Astrocyte of the spinal cord (primary cell): Measurements from ENCODE around the gene CATSPERB.

Source experiments
- DNase-seq: peaks from one replicate; pipeline ENCODE4 v3.0.0; 2011; ENCODE audit warnings: low read depth, low spot score
- H3K4me3 ChIP-seq: 2 replicates; pipeline ENCODE4 v1.5.1; 2011; ENCODE audit warnings: low read depth, mild to moderate bottlenecking, low read length, moderate library complexity
- in situ Hi-C: cut with HindIII; loops from 2 replicates; pipeline ENCODE4 v1.10.0; 2017; ENCODE audit warnings: low sequenced_read_pairs
- TF ChIP-seq, protein P1 (sequence below): IDR thresholded peaks from 2 replicates; pipeline ENCODE4 v1.5.1; 2012; ENCODE audit warnings: low read depth, mild to moderate bottlenecking, low read length, inconsistent platforms

The CATSPERB gene

GRCh38 chr14:91731986-91732385 lies at the start of gene CATSPERB:
Gene CATSPERB, minus strand, starts transcription at chr14:91732086. Its CDS starts 2,607 bp downstream, at chr14:91729479.
- TF ChIP-seq, protein P1, sequence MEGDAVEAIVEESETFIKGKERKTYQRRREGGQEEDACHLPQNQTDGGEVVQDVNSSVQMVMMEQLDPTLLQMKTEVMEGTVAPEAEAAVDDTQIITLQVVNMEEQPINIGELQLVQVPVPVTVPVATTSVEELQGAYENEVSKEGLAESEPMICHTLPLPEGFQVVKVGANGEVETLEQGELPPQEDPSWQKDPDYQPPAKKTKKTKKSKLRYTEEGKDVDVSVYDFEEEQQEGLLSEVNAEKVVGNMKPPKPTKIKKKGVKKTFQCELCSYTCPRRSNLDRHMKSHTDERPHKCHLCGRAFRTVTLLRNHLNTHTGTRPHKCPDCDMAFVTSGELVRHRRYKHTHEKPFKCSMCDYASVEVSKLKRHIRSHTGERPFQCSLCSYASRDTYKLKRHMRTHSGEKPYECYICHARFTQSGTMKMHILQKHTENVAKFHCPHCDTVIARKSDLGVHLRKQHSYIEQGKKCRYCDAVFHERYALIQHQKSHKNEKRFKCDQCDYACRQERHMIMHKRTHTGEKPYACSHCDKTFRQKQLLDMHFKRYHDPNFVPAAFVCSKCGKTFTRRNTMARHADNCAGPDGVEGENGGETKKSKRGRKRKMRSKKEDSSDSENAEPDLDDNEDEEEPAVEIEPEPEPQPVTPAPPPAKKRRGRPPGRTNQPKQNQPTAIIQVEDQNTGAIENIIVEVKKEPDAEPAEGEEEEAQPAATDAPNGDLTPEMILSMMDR, result no peak
- in situ Hi-C loops, result no loop called here
- DNase-seq, result no peak
- H3K4me3 ChIP-seq, result no peak within 1 kb of the TSS

DNA sequence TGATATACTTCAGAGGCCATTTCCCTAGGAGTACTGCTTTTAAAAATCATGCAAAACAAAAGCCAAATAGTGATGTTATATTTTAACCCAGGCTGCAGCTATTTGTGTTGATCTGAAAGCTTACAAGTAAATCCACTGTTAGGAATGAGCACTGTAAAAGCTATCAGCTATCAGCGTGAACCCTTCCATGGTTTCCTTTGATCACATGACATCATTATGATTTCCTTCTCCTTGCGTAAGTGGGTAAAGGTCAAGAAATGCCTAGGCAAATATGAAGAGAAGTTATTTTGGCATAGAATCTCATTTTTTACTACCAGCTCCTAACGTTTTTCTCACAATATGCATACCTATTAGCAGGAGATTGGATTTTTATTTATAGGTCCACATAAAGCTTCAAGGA lies 48.6 kb upstream of the CATSPERB start:
- no peak for DNase-seq
- TF ChIP-seq, protein P1, result no peak
- H3K4me3 ChIP-seq, result no peak overlapping the region
- in situ Hi-C loops, result no loop called here

GRCh38 chr14:91778217-91778616 lies 46.3 kb upstream of the CATSPERB start:
- in situ Hi-C loops, result no loop called here
- no peak for DNase-seq
- no peak overlapping the region for H3K4me3 ChIP-seq
- TF ChIP-seq, protein P1, result no peak

GRCh38 chr14:91774140-91775096 lies 42.5 kb upstream of the CATSPERB start:
- TF ChIP-seq, protein P1, result no peak
- no peak overlapping the region for H3K4me3 ChIP-seq
- DNase-seq, result no peak
- in situ Hi-C loops, result no loop called here

DNA sequence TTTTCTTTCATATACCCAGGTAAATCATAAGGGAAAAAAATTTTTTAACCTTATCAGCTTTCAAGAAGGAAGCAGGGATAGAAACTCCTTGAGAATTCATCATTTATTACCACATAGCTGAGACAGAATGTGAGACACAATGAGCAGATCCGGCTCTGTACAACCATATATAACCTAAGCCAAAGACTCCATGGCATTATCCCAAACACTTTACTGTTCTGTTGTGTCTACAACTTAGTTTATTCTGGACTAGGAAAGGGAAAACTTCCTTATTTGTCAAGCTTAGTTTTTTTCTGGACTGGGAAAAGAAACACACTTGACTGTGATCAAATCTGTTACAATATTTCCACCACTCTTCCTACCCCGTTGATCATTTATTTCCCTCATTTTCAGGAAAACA lies 38.3 kb upstream of the CATSPERB start:
- in situ Hi-C loops, result no loop called here
- H3K4me3 ChIP-seq, result no peak overlapping the region

GRCh38 chr14:91755570-91756295 lies 23.8 kb upstream of the CATSPERB start:
- DNase-seq, result no peak
- H3K4me3 ChIP-seq, result no peak overlapping the region
- in situ Hi-C loops, result no loop called here
- TF ChIP-seq, protein P1, result no peak

More for the DNA sequence above, 38.3 kb upstream of the CATSPERB start:
- no peak for DNase-seq
- TF ChIP-seq, protein P1, result no peak
